HG02981 (cell line): ENCODE data around the gene C22orf15.

ENCODE experiments used
- ATAC-seq: cut with Tn5 transposase; IDR thresholded peaks from one replicate; pipeline ENCODE4 v1.9.1; 2021; ENCODE audit warnings: mild to moderate bottlenecking, moderate library complexity; ENCODE audit not compliant: unreplicated experiment

Gene C22orf15

DNA sequence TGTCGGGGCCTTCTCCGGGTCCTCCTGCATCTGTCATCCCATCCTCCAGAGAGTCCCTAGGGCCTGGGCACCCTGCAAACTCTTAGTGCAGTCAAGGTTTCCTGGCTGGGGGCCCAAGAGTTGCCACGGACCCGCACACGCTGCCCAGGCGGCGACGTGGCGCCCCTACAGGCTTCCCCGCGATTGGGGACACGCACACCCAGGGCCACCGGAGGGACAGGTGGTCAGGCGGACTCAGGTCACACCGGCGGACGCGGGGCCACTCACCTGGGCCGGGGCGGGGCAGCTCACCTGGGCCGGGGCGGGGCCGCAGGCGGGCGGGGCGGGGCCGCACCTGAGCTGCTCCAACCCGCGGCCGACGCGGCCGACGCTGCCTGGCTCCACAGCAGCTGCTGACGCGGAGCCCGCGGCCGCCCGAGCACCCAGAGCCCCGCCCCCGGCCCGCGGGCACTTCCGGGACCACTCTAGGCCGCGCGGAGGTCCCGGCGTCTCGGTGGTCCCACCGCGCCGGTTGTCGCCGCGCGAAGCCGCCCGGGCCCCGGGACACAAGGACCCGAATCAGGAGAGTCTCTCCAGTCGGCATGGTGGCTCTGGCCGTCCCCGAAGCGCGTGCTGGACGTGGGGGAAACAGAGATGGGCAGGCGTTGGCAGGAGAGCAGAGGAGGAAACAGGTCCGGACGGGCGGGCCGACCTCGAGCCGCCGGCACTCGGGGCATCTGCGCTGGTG is 11.9 kb upstream of the C22orf15 start, which contains the start of gene ZNF70:
TSS of gene ZNF70 (minus strand) at position 399 of the 727 bp plus-strand sequence. CDS start 5,972 bp downstream, outside the sequence.
- peak; percentile 73 for ATAC-seq

DNA sequence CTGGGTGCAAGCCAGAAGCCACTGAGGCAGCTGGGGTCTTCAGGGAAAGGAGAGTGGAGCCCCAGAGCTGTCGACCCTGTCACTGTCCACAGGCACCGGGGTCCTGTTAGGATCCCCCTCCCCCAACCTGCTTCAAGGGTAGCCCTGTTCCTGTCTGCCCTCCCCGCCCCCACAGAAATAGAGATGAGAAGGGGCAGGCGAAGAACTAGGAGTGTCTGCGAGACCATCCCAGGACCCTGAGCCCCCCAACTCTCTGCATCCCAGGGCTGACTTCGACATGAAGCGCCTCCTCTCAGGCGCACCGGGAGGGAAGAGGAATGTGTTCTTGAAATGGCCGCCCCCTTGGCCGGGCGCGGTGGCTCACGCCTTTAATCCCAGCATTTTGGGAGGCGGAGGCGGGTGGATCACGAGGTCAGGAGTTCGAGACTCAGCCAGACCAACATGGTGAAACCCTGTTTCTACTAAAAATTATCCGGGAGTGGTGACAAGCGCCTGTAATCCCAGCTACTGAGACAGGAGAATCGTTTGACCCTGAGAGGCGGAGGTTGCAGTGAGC is 11.3 kb upstream of the C22orf15 start:
- ATAC-seq = no peak

DNA sequence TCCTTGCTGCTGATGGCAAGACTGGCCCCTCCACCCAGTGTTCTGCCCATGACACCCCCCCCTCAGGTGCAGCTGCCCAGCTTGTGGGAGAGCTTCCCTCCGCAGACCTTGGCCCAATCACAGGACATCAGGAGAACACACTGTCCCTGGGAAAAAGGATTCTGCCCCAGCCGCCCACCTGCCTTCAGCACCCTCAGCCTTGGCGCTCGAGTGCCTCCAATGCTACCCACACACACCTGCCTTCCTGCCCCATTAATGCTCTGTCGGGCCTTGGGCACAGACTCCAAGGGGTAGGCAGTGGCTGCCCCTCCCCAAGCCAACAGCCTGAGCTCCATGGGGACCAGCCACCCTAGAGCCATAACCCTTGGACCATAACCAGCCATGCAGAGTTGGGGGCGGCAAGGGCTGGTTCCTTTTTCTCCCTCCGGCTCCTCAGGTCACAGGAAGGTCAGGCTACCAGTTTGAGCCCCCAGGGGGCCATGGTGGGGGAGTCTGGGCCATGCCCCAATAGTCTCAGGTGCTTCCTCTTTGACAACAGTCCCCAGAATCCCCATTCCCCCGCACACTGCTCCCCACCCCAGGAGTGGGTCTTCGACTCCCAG is 10.6 kb upstream of the C22orf15 start:
- no peak for ATAC-seq

DNA sequence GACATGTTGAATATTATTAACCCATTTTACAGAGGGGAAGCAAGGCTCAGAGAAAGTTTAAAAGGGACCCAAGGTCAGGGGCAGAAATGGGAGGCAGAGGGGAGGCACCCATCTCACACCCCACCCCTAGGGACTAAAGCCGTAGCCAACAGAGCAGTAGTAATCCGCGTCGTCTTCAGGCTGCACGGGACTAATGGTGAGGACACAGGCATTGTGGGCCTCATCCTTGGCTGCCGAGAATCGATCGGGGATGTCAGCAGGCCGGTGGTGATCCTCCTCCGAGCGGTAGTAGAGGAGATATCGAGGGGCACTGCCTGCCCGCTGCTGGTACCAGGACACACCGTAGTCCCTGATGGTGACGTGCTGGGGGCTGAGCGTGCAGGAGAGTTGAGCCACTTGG is 10.0 kb upstream of the C22orf15 start:
- ATAC-seq = no peak

DNA sequence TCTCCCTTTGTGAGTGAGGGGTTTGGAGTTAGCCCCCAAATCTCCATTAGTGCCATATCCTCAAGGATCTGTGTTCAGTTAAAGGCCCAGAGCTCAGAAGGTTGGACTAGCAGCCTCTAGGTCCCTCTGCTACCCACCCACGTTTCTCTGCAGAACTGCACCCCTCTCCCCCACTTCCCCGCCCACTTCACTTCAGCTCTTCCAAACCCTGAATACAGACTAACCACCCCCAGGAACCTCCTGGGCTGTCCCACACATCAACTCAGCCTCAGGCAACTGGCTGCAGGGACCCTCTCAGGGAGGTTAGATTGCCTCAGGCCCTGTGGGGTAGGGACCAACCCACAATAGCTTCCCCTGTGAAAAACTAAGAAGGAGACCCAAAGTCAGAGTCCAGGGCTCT is 9.4 kb upstream of the C22orf15 start:
- ATAC-seq = no peak

DNA sequence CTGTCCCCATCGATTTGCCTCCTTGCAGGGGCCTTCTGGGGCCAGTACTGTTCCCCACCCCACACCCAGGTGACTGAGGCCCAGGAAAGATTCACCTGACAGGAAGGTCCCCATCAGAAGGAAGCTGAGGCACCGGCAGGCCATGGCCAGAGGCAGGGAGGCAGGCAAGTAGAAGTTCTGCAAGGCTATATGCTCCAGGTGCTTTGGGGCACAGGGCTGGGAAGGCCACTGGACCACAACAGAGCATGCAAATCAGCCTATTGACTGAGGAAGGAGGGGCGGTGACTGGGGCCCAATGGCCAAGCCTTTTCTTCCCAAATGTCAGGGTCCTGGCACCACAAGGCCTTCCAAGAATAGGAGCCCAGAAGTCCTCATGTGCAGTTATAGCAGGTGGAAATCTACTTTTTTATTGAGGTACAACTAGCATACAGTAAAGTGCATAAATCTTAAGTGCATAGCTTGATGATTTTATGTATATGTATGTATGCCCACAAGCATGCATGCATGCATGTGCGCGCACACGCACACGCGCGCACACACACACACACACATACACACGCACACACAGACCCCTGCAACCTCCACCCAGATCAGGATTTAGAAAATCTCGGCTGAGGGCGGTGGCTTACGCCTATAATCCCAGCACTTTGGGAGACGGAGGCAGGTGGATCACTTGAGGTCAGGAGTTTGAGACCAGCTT is 8.4 kb upstream of the C22orf15 start, which contains the start of gene VPREB3:
TSS of gene VPREB3 (minus strand) at position 206 of the 700 bp plus-strand sequence. CDS start at position 144, 62 bp downstream.
- no peak for ATAC-seq

DNA sequence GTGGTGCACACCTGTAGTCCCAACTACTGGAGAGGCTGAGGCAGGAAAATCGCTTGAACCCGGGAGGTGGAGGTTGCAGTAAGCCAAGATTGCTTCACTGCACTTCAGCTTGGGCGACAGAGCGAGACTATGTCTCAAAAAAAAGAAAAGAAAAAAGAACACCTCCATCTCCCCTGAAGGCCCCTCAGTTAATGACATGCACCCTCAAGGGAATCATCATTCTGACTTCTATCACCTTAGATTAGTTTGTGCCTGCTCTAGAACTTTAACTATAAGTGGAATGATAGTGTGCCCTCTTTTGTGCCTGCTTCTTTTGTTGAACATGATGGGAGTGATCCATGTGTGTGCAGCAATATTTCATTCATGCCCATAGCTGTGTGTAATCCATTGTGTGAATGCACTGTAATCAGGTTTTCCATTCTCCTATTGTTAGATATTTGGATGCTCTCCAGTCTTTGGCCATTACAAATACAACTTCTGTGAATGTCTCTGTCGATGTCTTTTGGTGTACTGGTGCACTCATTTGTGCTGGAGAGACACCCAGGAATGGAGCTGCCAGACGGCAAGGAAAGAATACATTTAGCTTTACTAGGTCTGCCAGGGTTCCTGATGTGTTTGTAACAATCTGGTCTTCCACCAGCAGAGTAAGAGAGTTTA is 7.7 kb upstream of the C22orf15 start:
- ATAC-seq = no peak

DNA sequence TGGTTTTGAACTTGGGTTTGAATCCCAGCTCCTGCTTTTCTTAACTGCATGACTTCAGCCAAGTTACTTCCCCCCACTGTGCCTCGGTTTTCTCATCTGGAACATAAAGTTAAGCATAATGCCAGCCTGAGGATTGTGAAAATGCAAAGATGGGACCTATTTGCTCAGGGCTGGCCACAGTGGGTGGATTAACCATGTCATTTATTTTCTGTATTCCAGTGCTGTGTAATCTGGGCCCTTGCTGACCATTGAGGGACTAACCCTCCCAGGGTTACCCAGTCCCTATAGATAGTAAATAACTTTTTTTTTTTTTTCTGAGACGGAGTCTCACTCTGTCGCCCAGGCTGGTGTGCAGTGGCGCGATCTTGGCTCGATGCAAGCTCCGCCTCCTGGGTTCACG is 7.1 kb upstream of the C22orf15 start:
- ATAC-seq = no peak

DNA sequence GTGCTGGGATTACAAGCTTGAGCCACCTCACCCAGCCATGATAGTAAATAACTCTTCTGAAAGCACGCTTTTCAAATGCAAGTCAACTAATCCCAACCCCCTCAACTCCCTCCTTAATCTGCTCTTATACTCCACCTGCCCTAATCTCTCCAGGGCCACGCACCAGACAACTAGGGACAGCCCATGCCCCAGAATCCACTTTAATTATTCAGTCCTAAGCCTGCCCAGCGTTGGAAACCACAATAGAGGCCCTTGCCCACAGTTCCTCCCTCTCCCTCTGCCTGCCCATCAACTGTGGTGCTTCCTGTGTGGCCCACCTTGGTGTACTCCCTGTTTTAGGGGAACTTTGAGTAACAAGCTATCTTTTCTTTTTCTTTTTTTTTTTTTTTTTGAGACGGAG is 5.9 kb upstream of the C22orf15 start:
- no peak for ATAC-seq

DNA sequence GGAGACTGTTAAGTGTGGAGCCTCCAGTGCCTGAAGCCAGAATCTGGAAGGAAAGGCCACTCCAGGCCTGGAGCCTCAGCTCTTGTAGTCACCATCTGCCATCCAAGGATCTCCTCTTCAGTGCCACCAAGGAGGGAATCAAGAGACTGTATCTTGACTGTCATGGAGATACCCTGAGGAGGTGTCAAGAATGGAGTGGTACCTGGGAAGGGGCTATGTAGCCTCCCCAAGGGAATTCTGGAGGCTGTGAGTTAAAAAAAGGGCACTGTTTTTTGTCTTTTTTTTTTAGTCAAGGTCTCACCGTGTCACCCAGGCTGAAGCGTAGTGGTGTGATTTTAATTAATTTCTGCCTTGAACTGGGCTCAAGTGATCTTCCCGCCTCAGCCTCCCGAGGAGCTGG is 3.2 kb upstream of the C22orf15 start:
- no peak for ATAC-seq

DNA sequence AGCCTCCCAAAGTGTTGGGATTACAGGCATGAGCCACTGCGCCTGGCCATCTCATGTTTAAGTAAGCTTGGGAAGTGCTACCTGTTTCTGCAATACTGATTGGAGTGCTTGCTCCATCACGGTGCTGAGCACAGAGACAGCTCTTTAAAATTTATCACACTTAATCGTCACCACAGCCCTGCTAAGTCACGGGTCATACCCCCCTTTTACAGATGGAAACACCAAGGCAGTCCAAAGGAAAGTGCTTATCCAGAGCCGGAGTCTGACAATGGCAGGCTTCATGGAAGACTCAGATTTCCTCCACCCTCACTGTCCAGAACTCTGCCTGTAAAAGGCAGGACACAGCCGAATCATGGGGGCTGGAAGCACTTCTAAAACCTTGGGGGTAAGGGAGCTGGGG is 2.7 kb upstream of the C22orf15 start:
- no peak for ATAC-seq

DNA sequence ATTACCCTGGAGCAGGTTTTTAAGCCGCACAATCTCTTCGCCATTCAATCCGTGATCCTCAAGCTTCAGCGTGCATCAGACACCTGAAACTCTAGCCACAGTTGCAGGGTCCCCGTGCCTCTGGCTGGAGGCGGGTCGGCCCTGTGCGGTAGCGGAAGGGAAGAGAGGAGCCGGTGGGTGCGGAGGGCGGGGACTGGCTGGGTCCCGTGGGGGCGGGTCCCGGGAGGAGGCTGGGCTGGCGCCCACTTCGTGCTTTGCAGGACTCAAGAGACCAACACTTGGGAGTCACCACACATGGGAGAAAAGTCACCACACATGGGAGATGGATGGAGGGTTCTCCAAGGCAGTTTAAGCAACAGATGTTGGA is 772 bp downstream of the C22orf15 start:
- ATAC-seq = no peak

DNA sequence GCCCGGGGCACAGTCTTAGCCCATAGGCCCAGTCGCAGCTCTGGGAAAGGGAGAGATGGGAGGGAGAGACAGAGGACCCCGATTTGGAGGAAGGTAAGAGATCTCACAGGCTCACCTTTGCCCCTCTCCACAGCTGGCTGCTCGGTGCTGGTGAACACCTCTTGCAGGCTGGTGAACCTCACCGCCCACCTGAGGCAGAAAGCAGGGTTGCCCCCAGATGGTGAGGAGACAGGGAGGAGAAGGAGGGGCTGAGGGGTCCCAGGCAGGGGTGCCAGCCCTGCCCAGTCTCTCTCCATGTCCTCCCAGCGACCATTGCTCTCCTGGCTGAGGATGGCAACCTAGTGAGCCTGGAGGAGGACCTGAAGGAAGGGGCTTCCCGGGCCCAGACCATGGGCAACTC is 1.2 kb downstream of the C22orf15 start:
- ATAC-seq = no peak

DNA sequence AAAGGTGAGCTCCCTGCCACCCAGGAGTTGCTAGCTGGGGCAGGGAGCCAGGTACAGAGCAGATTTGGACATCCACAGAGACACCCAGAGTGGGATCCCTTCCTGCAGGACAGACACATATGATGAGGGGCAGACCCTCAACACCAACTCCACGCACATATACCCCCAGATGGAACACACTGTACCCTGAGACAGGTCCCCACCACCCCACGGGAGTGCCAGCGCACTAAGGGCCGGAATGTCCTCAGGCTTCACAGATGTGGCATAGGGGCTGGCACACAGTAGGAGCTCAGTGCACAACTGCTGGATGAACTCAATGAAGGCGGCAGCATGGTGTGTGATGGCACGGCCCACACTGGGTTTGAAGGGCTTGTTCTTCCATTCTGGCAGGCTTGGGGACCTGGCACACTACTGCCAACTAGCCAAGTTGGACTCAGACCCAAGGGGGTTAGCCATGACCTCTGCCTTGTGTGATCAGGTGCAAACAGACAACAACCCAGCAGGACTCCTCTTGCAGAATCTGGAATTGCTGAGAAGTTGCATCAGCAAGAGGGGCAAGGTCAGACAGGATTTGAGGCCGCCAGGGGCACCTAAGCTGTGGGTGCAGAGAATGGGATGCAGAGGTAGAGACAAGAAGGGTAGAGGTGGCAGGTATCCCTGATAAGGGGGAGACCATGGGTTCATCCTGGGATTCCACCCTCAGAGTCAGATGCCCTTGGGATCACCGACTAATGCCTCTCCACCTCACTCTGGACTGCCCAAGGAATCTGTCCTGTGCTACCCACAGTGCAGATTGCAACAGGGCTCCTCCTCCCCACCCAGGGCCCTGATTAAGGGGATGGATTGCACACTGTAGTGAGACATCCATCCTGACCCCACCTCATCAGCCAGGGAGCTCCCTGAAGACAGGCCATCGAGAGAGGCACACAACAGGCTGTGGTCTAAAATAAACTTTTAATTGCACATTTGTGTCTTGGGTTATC is 2.4 kb downstream of the C22orf15 start:
- ATAC-seq = no peak

DNA sequence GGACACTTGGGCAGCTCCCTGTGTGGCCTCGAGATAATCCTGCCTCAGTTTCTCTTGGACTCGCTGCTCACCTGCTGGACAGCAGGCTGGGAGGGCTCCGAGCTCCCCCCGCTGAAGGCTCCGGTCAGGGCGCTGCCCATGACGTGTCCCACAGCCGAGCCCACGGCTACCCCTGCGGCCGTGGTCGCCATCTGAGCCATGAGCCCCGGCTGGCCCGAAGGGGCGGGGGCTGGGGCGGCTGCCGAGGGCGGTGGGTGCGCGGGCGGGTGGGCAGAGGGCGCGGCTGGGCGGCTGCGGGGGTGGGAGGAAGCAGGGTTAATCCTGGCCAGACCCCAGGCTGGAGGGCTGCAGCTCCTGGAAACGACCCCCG is 4.5 kb downstream of the C22orf15 start:
- no peak for ATAC-seq

DNA sequence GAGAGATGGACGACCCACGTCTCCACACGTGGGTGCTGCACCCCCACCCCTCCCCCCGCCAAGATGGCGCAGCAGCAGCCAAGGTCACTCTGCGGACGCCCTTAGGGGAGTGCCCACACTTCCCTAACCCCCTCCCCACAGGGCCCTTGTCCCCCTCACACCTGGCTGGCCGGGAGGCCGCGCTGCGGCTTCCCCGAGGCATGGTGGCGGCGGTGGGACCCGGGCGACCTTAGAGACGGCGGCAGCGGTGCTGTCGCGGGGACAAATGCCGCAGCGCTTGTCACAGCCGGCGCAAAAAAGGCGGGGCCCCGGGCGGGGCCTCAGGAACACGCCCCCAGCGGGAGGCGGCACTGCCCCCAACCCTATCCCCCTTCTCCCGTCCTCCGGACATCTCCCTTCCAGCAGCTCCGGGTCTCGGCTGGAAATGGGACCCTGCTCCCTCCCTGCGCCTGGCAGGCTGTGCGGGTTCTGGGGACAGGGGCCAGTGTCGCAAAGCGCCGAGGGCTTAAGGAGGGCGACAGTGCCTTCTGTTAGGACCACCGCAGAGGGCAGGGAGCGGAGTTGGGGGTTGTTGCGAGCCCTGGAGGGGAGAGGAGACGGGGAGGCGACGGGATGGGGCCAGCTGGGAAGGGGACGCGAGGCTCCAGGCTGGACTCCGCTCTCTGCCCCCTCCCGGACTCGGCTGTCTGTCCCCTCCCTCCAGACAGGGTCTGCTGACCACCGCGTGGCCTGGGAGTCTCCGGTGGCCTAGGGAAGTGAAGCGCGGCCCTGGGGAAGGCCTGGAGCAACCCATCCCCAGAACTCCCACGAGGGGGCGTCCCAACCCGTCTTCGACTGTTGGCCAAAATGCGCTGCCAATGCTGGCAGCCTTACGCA is 5.1 kb downstream of the C22orf15 start, which contains the start of gene CHCHD10:
TSS of gene CHCHD10 (minus strand) at position 300 of the 876 bp plus-strand sequence. CDS start at position 202, 98 bp downstream.
- ATAC-seq = no peak

DNA sequence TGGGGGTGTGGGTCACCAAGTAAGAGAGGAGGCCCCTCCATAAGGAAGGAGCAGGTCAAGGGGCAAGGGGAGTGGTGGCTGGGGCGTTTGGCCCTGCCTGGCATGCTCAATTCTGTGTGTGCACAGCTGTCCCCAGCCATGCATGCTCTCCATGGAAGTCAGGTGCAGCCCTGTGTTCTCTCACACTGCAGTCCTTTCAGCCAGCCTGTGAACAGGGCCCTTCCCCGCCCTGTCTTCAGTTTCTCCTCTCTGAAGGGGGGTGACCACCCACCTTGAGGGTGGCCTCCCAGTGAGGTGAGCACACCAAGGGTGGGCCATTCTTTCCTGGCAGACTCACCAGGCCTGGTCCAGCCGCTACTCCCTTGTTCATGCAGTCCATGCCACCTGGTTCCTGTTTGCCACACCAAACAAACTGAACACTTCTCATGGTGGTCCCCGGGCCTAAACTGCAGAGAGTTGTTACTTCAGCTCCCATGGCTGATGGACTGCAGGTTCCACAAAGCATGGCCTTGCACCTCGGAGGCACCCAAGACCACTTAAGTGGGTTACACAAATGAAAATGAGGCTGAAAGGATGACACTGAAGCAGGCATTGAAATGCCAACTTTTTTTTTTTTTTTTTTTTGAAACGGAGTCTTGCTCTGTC is 6.7 kb downstream of the C22orf15 start:
- no peak for ATAC-seq

DNA sequence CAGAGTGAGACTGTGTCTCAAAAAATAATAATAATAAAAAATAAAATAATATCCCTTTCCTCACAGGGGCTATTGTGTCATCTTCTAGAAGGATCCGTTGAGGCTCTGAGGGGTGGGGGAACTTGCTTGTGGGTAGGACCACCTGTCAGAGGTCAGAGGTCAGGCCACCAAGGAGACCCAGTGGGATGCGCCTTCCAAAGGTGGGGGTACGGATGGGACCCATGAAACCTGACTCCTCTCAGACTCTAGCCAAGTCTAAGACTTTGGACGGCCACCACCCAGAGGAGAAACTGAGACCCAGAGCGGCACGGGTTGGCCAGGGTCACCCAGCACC is 9.5 kb downstream of the C22orf15 start:
- ATAC-seq = no peak
